DMS 273 (cell line): ENCODE data around the gene KAT2B.
"Not testable (repeated sequence)": the region's sequence is repeated elsewhere in the genome, so short reads cannot be mapped to it uniquely, and the experiment has no call there.

ENCODE experiments used
- DNase-seq: peaks from one replicate; lab custom pipeline; 2025; ENCODE audit not compliant: unreplicated experiment; lab: John Stamatoyannopoulos, UW

Gene KAT2B

DNA sequence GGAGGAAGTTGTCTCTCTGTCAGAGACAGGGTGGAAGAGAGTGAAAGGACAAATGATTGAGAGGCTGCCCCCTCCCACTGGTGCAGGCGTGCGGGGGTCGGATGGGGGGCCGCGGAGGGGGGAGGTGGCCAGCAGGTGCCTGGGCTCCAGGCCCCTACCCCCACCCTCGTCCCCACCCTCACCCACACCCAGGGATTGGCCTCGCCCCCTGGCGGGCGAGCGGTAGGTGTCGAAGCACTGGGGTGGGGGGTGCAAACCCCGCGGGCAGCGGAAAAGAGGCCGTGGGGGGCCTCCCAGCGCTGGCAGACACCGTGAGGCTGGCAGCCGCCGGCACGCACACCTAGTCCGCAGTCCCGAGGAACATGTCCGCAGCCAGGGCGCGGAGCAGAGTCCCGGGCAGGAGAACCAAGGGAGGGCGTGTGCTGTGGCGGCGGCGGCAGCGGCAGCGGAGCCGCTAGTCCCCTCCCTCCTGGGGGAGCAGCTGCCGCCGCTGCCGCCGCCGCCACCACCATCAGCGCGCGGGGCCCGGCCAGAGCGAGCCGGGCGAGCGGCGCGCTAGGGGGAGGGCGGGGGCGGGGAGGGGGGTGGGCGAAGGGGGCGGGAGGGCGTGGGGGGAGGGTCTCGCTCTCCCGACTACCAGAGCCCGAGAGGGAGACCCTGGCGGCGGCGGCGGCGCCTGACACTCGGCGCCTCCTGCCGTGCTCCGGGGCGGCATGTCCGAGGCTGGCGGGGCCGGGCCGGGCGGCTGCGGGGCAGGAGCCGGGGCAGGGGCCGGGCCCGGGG lies at the start of gene KAT2B:
Gene KAT2B (plus strand): TSS at position 682 of the 783 bp plus-strand sequence. CDS start 32 bp downstream, at position 714.
- DNase-seq: peak; percentile 84

DNA sequence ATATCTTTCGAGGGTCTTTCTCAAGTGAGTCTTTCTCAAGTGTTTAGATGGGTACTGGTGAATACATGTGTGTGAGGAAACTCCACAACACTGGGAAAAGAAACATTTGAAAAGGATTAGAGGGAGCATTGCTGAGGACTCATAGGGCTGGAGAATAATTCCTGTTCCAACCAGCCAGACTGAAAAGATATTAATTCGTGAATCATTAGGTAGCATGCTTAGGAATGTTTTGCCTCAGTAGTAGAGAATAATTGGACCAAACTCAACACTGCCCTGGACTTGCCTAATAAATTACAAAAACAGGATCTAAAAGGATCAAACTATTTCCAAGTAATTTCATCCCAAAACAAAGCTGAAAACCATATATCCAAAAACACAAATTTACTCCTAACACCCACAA lies 45.5 kb upstream of the KAT2B start:
- no peak for DNase-seq

DNA sequence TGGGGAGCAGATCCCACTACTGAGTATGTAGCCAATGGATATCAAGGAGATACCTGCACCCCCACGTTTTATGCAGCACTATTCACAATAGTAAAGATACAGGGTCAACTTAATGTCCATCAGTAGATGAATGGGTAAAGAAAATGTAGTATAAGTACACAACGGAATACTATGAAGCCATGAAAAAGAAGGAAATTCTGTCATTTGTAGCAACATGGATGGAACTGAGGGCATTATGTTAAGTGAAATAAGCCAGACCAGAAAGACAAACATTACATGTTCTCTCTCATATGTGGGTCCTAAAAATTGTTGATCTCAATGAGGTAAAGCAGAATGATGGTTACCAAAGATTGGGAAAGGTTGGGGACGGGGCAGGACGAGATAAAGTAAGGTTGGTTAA lies 42.7 kb upstream of the KAT2B start:
- no peak for DNase-seq

DNA sequence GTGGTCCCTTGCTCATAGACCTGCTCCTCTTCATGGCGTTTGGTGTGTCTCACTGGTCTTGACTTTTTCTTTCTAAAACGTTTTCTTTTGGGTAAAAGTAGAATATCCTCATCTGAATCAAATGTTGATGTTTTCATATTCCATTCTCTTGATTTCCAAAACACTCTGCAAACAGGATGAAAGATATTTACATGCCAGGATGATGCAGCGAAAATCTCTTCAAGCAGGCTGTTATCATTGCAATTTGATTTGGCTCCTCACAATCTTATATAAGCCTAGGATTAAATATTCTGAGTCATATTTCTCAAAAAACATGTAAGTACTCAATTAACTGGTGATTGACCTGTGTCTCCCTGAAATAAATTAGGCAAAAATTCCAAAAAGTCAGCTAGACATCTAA lies 38.3 kb upstream of the KAT2B start:
- DNase-seq: no peak

DNA sequence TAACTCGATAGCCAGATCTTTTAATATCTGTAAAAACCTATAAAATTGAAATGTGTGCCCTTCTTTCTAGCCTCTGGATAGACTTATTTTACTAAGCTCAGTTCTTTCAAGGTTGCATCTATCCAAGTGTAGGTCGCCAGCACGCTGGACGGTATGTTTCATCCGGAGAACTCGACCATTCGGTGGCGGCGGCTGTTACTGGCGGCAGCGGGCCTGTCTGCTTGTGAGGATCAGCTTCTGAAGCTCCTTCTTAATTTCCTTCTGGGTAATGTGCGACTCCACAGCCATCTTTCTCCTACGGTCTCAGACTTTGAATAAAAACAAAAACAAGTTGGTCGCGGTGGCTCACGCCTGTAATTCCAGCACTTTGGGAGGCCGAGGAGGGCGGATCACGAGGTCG lies 32.3 kb upstream of the KAT2B start:
- DNase-seq: no peak

DNA sequence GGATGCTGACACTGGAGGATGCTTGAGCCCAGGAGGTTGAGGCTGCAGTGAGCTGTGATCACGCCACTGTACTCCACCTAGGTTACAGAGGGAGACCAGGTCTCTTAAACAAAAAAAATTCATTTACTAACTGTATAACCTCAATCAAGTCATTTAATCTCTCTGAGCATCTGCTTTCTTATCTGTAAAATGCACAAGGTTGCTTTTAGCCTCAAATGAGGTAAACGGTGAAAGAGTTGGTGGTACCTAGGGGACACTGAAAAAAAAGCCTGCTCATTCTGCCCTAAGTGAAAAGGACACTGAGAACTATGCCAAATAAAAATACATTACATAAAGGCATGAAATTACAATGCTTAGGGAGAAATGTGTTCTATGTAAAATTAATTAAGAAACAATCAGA lies 31.6 kb upstream of the KAT2B start:
- no peak for DNase-seq

DNA sequence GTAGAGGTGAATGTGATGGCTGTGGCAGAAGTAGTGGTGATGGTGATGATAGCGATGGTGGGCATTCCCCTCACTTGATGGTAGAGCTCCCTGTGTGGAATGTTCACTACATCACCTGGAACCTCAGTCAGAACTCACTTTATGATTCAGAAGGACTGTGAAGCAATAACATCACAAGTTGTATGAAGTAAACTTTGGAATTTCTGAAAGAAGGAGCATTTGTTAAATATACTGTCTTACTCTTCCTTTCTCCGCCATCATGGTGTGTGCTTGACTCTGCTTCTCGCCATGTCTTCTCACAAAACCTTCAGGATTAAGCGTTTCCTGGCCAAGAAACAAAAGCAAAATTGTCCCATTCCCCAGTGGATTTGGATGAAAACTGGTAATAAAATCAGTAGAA lies 28.1 kb upstream of the KAT2B start, which contains the start of gene PP2D1:
Gene PP2D1 (minus strand): TSS at position 101 of the 400 bp plus-strand sequence. CDS start 192 bp downstream, outside the sequence.
- no peak for DNase-seq

DNA sequence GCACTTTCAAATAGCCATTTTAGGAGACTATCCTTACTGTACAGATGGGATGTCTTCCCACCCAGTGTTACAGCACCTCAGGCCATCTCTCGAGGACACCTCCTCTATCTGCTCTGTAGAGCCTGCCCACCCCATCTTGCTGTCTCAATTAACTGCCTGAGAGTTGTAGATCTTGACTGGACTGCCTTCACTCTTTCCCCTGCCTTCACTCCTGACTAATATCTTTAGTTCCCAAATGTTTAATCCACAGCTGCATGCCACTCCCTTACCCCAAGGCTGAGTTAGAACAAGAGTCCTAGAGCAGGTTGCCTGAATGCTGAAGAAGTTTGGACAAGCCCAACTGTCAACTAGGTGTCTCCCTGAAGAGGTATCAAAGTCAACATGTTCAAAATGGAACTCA lies 26.9 kb upstream of the KAT2B start:
- no peak for DNase-seq

DNA sequence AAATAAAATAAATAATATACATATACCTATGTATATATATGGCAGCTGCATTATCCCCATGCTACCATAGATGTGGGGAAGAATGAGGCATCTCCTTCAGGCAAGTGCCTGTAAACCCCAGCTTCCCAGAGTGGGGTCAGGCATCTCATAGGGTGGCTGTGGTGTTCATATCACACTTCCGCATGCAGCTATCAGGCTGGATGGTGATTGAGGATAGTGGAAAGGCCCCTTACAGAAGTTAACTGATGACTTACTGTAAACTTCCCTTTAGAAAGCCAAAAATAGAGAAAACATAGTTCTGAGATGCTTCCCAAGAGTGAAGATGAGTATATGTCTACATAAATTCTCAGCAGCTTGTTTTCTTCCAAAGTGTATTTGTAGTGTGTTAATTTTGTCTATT lies 24.7 kb upstream of the KAT2B start:
- no peak for DNase-seq

DNA sequence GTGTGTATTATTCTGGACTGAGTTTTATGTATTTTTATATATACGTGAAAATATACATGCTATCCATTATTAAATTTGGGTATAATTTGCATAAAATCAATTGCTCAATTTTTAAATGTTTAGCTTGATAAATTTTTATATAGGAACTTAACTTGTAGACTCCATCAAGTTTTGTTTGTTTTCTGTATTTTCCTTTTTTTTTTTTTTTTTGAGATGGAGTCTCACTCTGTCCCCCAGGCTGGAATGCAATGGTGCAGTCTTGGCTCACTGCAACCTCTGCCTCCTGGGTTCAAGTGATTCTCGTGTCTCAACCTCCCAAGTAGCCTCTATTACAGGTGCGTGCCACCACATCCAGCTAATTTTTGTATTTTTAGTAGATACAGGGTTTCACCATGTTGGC lies 24.2 kb upstream of the KAT2B start:
- DNase-seq: not testable (repeated sequence)

DNA sequence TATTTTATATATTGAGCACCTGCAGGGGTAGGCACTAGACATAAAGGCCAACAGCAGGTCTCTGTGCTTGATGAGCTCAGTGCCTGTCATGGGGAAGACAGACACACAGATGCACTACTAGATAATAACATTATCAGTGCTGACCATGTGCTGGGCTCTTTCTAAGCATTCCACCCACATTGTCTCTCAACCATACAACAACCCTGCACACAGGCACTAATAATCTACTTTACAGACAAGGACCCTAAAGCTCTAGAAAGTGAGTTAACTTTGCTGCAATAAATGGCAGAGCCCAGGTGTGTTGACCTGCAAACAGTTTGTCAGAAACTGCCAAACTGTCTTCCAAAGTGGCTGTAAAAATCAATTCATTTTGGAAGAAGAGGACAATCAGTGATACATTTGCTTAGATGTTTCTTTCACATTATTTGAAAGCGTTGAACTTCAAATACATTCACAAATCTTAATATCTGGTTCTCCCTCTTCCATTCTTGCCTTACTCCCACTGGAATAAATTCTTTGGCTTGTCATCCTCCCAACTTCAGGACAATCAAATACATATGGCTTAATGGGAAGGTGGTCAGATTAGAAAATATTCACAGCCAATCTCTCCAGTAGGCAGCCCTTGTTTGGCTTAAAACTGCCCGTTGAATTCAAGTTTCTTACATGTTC lies 17.2 kb upstream of the KAT2B start:
- no peak for DNase-seq

DNA sequence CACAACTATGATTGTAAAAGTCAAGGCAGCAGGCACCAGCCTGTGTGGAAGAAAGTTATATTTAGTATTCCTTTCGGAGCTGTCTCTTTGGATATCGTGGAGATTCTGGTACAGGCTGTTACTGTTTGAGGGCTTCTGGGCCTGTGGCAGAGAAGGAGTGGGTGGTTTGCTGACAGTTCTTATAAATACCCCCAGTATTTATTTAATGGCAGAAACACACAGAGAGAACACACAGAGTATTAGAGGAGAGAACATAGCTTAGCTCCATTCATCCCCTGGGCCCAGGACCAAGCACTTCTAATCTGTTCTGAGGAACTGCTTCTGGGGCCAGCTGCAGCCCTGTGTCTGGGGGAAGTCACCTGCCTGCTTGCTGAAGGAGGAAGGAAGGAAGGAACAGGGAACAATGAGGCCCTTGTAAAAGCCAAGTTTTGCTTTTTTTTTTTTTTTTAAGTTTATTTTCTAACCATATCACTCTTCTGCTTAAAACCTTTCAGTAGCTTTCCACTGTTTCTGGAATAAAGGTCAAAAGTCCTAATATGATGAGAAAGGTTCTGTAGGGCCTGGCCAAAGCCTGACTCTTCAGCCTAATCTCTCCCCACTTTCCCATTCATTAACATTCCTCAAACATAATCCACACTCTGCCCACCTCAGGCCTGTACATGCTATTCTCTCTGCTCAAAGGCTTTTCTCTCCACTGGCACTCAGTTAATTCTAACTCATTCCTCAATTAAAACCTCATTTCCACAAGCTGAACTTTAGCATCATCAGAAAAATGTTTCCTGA lies 16.4 kb upstream of the KAT2B start:
- DNase-seq: no peak

DNA sequence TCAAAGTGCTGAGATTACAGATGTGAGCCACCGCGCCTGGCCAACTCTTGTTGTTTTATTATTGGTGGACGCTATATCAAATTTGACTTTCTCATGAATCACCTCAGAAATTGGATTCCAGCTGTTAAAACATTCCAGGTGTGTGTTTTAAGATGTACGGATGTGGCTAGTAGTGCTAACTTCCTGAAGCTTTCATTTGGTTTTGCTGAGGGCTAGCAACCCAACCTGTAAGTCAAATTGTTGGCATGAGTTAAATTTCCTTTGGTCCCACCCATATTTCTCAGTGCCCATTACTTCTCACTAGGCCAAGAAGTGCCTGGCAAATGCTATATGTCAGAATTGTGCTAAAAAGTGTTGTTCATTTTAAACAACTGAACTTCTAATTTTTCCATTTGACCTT lies 13.1 kb upstream of the KAT2B start:
- DNase-seq: no peak

DNA sequence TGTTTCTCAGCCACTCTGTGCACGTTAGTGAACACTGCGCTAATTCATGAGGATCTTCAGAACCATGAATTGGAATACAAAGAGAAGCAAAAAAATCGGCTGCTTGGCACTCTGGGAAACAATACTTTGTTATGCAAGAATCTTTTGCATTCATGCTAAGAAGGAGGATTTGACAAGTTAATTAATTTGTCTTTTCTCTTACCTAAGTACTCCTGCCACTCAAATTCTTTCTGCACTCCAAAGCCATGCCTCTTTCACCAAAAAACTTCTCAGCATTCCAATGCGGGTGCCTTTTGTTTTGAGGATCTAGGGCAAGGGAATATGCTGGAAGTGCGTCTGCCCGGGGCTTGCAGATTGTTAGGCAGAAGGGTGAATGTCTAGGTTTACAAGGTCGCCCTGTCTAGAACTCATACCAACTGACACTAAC lies 11.3 kb upstream of the KAT2B start:
- DNase-seq: no peak

DNA sequence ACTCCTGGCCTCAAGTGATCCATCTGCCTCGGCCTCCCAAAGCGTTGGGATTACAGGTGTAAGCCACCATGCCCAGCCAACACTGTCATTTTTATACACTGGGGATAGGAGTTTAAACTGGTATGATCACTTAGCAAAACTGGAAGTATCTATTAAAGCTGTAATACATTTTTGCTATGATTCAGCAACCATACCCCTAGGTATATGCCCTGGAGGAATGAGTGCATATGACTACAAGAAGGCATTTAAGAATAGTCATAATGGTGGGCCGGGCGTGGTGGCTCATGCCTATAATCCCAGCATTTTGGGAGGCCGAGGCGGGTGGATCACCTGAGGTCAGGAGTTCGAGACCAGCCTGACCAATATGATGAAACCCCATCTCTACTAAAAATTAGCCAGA lies 8.3 kb upstream of the KAT2B start:
- DNase-seq: not testable (repeated sequence)

DNA sequence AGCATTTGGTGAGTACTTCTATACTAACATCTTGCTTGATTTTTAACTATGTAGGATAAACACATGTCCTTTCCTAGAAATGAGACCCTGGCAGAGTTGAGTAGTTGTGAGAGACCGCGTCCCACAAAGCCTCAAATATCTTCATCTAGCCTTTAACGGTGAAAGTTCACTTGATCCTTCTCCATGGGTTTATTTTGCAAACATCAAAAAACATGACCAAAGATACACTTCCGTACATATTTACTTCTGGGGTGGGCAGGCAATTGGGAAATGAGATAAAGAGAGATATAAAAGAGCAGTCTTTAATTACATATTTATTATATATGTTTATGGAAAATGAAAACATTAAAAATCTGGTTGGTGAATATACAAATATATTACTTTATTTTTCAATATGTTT lies 5.2 kb upstream of the KAT2B start:
- no peak for DNase-seq

DNA sequence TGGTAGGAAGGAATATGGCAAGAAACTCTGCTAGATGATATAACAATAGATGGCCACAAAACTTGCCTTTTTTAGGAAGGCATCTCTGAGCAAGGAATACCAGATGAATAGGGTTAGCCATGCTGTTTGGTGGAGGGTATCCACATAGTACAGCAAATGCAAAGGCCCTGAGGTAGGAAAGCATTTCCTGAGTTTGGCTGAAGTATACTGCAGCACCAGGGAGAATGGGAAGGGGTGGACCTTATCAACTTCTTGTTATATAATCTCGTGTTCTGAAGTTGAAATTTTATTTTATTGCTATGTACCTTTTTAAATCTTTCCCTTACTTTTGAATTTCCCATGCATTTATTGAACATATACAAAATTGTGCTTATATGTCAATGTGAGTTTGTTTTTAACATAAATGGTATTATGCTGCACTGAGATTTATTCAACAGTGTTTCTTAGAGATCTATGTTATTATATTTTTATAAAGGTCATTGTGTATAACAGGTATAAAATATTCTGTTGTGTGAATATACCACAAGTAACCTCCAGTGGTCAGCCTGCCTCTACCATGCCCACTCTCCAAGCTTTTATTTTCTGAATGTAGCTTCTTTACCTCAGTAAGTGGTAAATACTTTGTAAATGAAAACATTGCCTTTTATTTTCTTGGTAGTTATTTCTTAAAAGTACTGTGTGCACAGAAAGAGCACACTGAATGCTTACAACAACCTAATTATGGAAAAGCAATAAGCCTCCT lies 2.8 kb upstream of the KAT2B start:
- DNase-seq: no peak

DNA sequence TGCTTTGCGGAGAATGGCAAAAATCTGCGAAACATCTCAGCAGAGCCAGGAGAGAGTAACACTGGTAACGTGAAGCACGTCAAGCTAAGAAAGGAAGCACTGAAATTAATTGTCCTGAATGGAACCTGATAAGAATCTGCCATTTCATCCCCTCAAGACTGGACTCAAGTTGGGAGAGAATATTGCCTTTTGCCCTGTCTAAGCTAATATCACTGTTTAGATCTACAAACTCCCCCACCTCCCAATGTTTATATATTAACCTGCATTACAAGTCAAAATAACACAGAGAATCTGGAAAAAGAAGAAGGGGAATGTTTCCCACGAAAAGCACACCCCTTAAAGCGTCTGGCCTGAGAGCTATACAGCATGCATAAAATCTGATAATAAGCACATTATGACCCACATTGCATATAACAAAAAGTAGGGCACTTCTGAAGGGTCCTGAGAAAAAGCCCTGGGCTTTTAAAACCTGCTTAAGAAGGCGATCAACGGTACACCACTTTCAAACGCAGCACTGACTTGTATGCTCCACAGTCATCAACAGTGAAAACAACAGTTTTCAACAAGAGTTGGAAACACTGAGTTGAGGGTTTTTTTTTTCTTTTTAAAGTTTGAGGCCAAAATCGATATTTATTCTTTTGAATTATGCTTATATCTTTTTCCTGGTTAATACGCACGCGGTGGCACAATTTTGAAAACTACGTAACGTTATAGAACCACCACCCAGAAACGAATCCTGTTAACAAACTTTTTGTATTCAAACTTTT lies 1.4 kb upstream of the KAT2B start:
- DNase-seq: no peak

DNA sequence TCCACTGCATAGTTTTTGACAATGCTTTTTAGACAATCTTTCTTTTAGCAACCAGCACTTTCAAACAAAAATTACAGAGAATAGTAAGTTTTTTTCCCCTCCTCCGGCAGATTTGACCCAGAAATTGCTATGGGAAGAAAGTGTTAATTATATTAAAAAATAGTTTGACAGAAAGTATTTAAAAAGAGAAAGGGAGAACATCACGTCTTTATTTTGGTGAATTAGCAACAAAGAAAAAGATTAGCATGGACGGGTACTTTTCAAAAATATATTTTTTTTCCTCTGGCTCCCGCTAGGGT lies 831 bp upstream of the KAT2B start:
- DNase-seq: no peak

DNA sequence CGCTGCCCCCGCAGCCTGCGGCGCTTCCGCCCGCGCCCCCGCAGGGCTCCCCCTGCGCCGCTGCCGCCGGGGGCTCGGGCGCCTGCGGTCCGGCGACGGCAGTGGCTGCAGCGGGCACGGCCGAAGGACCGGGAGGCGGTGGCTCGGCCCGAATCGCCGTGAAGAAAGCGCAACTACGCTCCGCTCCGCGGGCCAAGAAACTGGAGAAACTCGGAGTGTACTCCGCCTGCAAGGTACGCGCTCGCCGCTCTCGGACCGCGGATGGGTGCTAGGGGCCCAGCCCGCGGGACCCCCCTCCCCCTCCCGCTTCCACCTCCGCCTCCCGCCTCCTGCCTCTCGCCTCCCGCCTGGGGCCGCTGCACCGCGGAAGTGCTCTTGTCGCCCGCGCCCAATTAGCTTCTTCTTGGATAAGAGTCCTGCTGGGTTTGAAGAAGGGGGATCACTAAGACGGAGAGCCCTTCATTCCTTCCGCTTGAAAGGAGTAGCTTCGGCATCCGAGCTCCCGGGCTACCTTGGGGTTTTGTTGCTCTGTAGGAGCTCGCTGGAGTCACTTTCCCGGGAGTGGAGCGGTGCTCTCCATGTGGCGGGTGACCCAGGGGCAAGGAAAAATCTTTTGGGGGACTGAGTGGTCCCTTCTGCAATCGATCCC lies 426 bp downstream of the KAT2B start:
- DNase-seq: peak; percentile 84
